Measurements from ENCODE around the gene TMEM121B.
"Not testable (repeated sequence)": the region's sequence is repeated elsewhere in the genome, so short reads cannot be mapped to it uniquely, and the experiment has no call there.

Gene TMEM121B

DNA sequence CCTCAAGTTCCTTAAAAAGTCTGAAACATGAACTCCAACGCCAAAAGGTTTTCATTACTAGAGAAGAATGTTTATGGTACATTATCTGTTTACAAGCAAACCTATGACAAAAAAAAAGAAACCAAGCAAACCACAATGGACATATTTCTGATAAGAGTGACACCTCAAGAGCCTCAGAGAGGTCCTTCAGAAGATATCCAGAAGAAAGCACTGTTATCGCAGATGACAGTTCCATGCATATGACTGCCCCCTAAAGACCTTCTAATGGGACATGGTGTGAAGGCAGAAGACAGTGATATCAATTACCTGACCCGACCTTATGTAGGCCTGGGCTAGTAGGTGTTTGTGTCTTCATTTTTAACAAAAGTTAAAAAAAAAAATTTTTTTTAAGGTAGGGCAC is 34.8 kb upstream of the TMEM121B start:
- H3K4me1 ChIP-seq (ENCODE audit: control insufficient read depth, insufficient read depth, low read length) = no peaks in the 10 kb centered on the region; the same call in 1 of the 2 replicates
- DNase-seq (ENCODE audit: low read depth, low spot score) = no peak
- no peak overlapping the region for H3K27ac ChIP-seq (ENCODE audit: low read length)
- H3K27me3 ChIP-seq (ENCODE audit: control insufficient read depth, insufficient read depth, low read length) = no peaks in the 10 kb centered on the region
- H3K36me3 ChIP-seq (ENCODE audit: control insufficient read depth, insufficient read depth, low read length) = no peaks in the 10 kb centered on the region
- H3K4me3 ChIP-seq (ENCODE audit: low read length) = no peak overlapping the region
- no CpG with 5 or more reads among the region's 3 CpGs for WGBS (ENCODE audit: insufficient coverage, insufficient read length)
- H3K9me3 ChIP-seq (ENCODE audit: control insufficient read depth, insufficient read depth, low read length) = no peaks in the 10 kb centered on the region

DNA sequence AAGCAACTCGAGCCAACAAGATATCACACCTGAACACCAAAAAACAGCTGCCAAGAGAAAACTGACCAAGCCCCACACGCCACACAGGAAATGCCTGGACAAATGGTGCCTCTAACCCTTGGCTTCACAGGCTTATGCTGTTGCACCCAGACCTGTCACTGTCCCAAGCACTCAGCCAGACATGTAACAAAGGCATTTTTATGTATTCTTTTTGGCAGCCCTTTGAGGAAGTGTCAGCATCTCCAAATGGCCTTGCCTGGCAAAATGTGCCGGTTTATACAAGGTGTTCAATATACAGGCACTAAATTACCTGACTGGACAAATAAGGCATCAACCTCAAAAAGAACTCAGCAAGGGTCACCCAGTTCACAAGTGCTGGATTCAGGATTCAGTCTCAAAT is 31.8 kb upstream of the TMEM121B start:
- Histone ChIP-seq H3K9me3 (ENCODE audit: control insufficient read depth, insufficient read depth, low read length) (no peaks in the 10 kb centered on the region), H3K4me3 (ENCODE audit: low read length) (no peak overlapping the region), H3K27me3 (ENCODE audit: control insufficient read depth, insufficient read depth, low read length) (no peaks in the 10 kb centered on the region), H3K27ac (ENCODE audit: low read length) (no peak overlapping the region), H3K36me3 (ENCODE audit: control insufficient read depth, insufficient read depth, low read length) (no peaks in the 10 kb centered on the region), H3K4me1 (ENCODE audit: control insufficient read depth, insufficient read depth, low read length) (no peaks in the 10 kb centered on the region)
- DNase-seq (ENCODE audit: low read depth, low spot score) = no peak
- no CpG with 5 or more reads among the region's 3 CpGs for WGBS (ENCODE audit: insufficient coverage, insufficient read length)

DNA sequence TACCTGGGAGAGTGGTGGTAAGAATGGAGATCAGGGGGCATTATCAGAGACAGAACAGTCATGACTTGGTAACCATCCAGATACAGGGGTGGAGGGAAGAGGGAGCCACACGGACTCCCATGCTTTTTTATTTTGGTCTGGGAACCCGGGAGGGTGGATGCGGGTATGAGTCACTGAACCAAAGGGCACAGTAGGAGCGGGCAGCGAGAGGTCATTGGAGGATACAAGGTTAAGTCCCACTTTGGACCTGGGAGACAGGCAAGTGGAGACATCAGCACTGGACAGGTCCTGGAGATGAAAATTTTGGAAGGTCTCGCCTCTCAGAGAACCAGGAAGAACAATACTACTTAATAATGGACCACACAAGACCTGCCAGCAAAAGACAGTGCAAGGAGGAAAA is 31.2 kb upstream of the TMEM121B start:
- no peaks in the 10 kb centered on the region for H3K4me1 ChIP-seq (ENCODE audit: control insufficient read depth, insufficient read depth, low read length)
- H3K9me3 ChIP-seq (ENCODE audit: control insufficient read depth, insufficient read depth, low read length) = no peaks in the 10 kb centered on the region
- WGBS (ENCODE audit: insufficient coverage, insufficient read length) = no CpG with 5 or more reads among the region's 6 CpGs
- no peaks in the 10 kb centered on the region for H3K27me3 ChIP-seq (ENCODE audit: control insufficient read depth, insufficient read depth, low read length)
- H3K4me3 ChIP-seq (ENCODE audit: low read length) = no peak overlapping the region
- no peak for DNase-seq (ENCODE audit: low read depth, low spot score)
- H3K36me3 ChIP-seq (ENCODE audit: control insufficient read depth, insufficient read depth, low read length) = peaks cover 3% of the 10 kb centered on the region; the same call in 1 of the 2 replicates
- no peak overlapping the region for H3K27ac ChIP-seq (ENCODE audit: low read length)

DNA sequence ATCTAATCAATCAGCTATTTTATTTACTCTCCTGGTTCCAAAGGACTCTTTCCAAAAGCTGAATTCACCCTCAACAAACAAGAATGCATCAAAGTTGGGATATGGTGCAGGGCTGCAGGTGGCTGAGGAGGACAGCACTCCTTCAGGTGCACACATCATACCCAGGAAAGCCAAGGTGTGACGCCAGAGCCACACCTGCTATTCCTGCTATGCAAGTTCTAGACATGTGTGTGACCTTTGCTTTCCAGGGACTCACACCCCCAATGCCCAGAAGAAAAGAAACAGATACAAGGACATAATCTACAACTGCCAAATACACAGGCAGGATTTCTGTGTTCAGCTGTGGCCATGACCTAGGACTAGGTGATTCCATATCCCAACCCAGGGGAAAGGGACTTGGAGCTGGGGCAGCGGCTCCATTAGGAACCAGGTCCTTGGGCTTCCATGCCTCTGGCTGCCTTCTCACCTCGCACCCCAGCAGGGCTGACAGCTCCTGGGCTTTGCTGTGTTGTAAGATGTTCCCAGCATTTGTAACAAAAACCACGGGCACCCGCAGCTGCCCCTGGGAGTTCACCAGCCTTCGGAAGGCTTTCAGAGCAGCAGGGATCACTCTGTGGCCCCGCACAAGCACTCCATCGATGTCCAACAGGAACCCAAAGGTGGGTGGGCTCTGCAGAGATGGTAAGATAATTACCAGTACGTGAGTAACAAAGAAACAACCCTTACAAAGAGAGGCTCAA is 28.1 kb upstream of the TMEM121B start:
- no peak overlapping the region for H3K27ac ChIP-seq (ENCODE audit: low read length)
- no peaks in the 10 kb centered on the region for H3K27me3 ChIP-seq (ENCODE audit: control insufficient read depth, insufficient read depth, low read length)
- H3K4me1 ChIP-seq (ENCODE audit: control insufficient read depth, insufficient read depth, low read length) = no peaks in the 10 kb centered on the region
- peaks cover 8% of the 10 kb centered on the region; the same call in 1 of the 2 replicates for H3K36me3 ChIP-seq (ENCODE audit: control insufficient read depth, insufficient read depth, low read length)
- DNase-seq (ENCODE audit: low read depth, low spot score) = no peak
- H3K9me3 ChIP-seq (ENCODE audit: control insufficient read depth, insufficient read depth, low read length) = no peaks in the 10 kb centered on the region
- H3K4me3 ChIP-seq (ENCODE audit: low read length) = no peak overlapping the region
- no CpG with 5 or more reads among the region's 9 CpGs for WGBS (ENCODE audit: insufficient coverage, insufficient read length)

DNA sequence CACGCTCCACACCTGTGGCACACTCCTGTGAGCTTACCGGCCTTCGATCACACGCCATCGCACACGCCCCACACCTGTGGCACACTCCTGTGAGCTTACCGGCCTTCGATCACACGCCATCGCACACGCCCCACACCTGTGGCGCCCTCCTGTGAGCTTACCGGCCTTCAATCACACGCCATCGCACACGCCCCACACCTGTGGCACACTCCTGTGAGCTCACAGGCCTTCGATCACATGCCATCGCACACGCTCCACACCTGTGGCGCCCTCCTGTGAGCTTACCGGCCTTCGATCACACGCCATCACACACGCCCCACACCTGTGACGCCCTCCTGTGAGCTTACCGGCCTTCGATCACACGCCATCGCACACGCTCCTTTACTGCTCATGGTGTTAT is 26.3 kb upstream of the TMEM121B start:
- H3K27ac ChIP-seq (ENCODE audit: low read length); H3K9me3 ChIP-seq (ENCODE audit: control insufficient read depth, insufficient read depth, low read length); DNase-seq (ENCODE audit: low read depth, low spot score); H3K4me3 ChIP-seq (ENCODE audit: low read length); H3K4me1 ChIP-seq (ENCODE audit: control insufficient read depth, insufficient read depth, low read length); H3K27me3 ChIP-seq (ENCODE audit: control insufficient read depth, insufficient read depth, low read length): not testable (repeated sequence)
- peaks cover 17% of the 10 kb centered on the region for H3K36me3 ChIP-seq (ENCODE audit: control insufficient read depth, insufficient read depth, low read length)
- no CpG with 5 or more reads among the region's 30 CpGs for WGBS (ENCODE audit: insufficient coverage, insufficient read length)

DNA sequence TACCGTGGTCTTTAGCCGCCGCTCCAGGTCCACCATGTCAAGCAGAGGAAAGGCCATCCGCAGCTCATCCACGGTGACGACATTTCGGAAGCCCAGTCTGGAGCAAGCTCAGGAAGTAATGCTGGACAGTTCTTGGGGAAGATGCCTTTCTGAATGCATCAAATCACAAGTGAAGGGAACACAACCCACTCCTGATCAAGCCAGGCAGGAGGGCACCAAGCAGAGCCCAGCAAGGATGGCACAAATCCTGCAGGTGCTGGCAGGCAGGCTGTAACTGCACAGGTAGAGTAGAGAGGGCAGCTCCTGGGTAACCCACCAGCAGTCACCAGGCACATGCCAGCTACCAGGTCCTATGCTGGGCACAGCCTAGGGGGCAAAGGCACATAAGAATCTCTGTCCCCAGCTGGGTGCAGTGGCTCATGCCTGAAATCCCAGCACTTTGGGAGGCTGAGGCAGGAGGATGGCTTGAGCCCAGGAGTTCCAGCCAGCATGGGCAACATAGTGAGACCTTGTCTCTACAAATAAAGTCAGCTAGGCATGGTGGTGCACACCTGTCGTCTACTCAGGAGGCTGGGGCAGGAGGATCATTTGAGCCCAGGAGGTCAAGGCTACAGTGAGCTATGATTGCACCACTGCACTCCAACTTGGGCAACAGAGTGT is 24.0 kb upstream of the TMEM121B start:
- no peak for DNase-seq (ENCODE audit: low read depth, low spot score)
- Histone ChIP-seq H3K4me1 (ENCODE audit: control insufficient read depth, insufficient read depth, low read length) (no peaks in the 10 kb centered on the region), H3K36me3 (ENCODE audit: control insufficient read depth, insufficient read depth, low read length) (peaks cover 28% of the 10 kb centered on the region), H3K9me3 (ENCODE audit: control insufficient read depth, insufficient read depth, low read length) (no peaks in the 10 kb centered on the region), H3K4me3 (ENCODE audit: low read length) (no peak overlapping the region), H3K27me3 (ENCODE audit: control insufficient read depth, insufficient read depth, low read length) (no peaks in the 10 kb centered on the region), H3K27ac (ENCODE audit: low read length) (no peak overlapping the region)
- WGBS (ENCODE audit: insufficient coverage, insufficient read length) = no CpG with 5 or more reads among the region's 8 CpGs

DNA sequence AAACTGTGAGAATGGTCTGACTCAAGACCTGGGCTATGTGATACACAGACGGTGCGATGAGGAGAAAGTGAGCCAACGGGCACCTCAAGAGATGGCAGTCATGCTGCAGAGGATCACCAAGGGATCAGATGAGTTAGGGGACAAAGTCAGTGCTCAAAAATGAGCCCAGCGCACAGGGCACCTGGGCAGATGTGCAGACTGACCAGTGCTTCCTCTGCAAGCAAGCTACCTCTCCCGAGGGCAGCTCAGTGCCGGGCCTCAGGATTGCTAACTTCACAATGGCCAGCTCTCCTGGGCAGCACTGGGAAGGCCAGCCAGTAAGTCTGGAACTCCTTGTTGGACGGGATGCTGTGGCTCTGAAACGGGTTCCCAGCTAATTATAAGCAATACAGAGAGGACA is 22.7 kb upstream of the TMEM121B start:
- H3K27me3 ChIP-seq (ENCODE audit: control insufficient read depth, insufficient read depth, low read length) = no peaks in the 10 kb centered on the region
- H3K9me3 ChIP-seq (ENCODE audit: control insufficient read depth, insufficient read depth, low read length) = no peaks in the 10 kb centered on the region
- no peak for DNase-seq (ENCODE audit: low read depth, low spot score)
- peaks cover 31% of the 10 kb centered on the region for H3K36me3 ChIP-seq (ENCODE audit: control insufficient read depth, insufficient read depth, low read length)
- no peaks in the 10 kb centered on the region for H3K4me1 ChIP-seq (ENCODE audit: control insufficient read depth, insufficient read depth, low read length)
- H3K4me3 ChIP-seq (ENCODE audit: low read length) = no peak overlapping the region
- H3K27ac ChIP-seq (ENCODE audit: low read length) = no peak overlapping the region
- no CpG with 5 or more reads among the region's 8 CpGs for WGBS (ENCODE audit: insufficient coverage, insufficient read length)

DNA sequence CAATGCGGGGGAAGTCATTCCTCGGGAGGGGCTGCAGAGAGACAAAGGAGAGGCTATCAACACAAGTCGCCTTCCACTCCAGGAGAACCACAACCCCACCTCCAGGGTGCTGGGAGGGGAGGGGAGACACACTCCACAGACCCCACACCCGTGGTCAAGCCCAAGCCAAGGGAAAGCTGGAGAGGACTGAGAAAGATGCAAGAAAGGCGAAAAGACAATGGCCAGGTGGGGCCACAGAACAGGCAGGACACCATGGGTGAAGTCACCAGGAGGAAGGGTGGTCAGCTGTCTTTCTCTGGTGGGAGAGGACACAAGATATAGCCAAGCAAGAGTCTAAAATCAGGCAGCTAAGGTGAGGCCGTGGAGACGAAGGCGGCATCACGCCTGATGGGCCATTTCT is 21.9 kb upstream of the TMEM121B start:
- Histone ChIP-seq H3K9me3 (ENCODE audit: control insufficient read depth, insufficient read depth, low read length) (no peaks in the 10 kb centered on the region), H3K27ac (ENCODE audit: low read length) (no peak overlapping the region), H3K4me1 (ENCODE audit: control insufficient read depth, insufficient read depth, low read length) (no peaks in the 10 kb centered on the region), H3K36me3 (ENCODE audit: control insufficient read depth, insufficient read depth, low read length) (peaks cover 31% of the 10 kb centered on the region), H3K27me3 (ENCODE audit: control insufficient read depth, insufficient read depth, low read length) (no peaks in the 10 kb centered on the region), H3K4me3 (ENCODE audit: low read length) (no peak overlapping the region)
- no peak for DNase-seq (ENCODE audit: low read depth, low spot score)
- WGBS (ENCODE audit: insufficient coverage, insufficient read length) = no CpG with 5 or more reads among the region's 9 CpGs

DNA sequence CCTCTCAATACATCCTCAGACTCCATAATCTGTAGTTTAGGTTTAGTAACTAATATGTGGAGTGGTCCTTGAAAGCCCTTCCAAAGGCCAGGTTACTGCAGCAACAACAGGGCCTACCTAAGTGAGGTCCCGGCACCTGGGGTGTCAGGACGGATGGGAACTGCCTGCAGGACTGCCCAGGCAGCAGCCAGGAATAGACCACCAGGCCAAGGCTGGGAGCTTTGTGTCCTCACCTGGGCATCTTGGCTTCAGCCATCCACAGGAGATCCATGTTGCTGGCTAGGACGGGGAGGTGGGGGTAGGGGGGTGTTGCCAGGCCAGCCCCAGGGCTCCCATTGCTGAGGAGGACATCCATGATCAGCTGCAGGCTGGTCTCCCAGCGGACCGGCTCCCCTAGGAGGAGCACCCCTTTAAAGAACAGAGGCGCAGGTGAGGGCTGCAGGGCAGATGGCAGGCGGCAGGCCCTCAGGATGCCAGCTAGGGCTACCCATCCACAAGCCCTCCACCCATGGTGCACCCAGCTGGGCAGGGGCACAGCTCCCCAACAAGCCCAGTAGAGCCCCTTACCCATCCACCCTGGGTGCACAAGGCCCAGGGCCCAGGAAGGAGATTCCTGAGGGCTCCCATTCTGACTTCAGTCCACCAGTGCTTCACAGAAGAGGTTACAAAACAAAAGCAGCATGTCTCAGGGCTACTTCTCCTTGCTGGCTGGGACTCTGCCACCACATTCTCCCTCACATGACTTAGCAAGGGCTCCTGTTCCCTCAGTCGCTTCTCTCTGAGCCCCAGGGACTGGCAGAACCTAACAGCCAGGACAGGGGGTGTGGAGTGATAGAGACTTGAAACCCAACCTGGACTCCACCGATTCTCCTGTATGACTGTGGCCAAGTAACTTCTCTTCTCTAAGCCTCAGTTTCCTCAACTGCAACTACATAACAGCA is 19.9 kb upstream of the TMEM121B start:
- no peaks in the 10 kb centered on the region for H3K4me1 ChIP-seq (ENCODE audit: control insufficient read depth, insufficient read depth, low read length)
- no peaks in the 10 kb centered on the region for H3K27me3 ChIP-seq (ENCODE audit: control insufficient read depth, insufficient read depth, low read length)
- no peak for DNase-seq (ENCODE audit: low read depth, low spot score)
- WGBS (ENCODE audit: insufficient coverage, insufficient read length) = no CpG with 5 or more reads among the region's 9 CpGs
- H3K9me3 ChIP-seq (ENCODE audit: control insufficient read depth, insufficient read depth, low read length) = no peaks in the 10 kb centered on the region
- H3K27ac ChIP-seq (ENCODE audit: low read length) = no peak overlapping the region
- H3K36me3 ChIP-seq (ENCODE audit: control insufficient read depth, insufficient read depth, low read length) = peaks cover 38% of the 10 kb centered on the region
- no peak overlapping the region for H3K4me3 ChIP-seq (ENCODE audit: low read length)

DNA sequence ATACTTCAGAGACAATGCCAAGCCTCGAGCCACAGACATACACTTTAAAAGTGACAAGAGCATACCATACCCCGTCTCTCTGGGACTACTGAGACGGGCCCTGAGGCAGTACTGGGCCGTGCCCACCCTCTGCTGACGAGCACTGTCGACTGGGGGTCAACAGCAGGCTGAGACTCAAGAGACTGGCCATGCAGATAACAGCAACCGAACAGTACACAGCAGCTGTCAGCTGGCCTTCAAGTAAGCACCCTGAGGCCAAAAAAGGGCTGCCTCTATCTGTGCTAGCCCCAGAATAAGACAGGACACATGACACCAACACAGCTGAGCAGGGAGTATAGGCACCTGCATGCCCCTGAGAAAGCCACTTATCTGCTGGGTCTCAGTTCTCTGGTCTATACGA is 18.9 kb upstream of the TMEM121B start:
- Histone ChIP-seq H3K36me3 (ENCODE audit: control insufficient read depth, insufficient read depth, low read length) (peaks cover 38% of the 10 kb centered on the region), H3K9me3 (ENCODE audit: control insufficient read depth, insufficient read depth, low read length) (no peaks in the 10 kb centered on the region), H3K4me3 (ENCODE audit: low read length) (no peak overlapping the region), H3K4me1 (ENCODE audit: control insufficient read depth, insufficient read depth, low read length) (no peaks in the 10 kb centered on the region), H3K27ac (ENCODE audit: low read length) (no peak overlapping the region), H3K27me3 (ENCODE audit: control insufficient read depth, insufficient read depth, low read length) (no peaks in the 10 kb centered on the region)
- no peak for DNase-seq (ENCODE audit: low read depth, low spot score)
- WGBS (ENCODE audit: insufficient coverage, insufficient read length) = no CpG with 5 or more reads among the region's 8 CpGs
